ENCODE measurements around the gene CCDC187.

- TF ChIP-seq CTCF (IDR thresholded peaks at IDR 0.05) (no peak), EZH2 (IDR thresholded peaks at IDR 0.05) (no peak)
These were observed 4.8 kb downstream of the CCDC187 start for GRCh38 chr9:136299116-136299515.
